Measurements from ENCODE around the gene RALGPS2.

Gene RALGPS2

DNA sequence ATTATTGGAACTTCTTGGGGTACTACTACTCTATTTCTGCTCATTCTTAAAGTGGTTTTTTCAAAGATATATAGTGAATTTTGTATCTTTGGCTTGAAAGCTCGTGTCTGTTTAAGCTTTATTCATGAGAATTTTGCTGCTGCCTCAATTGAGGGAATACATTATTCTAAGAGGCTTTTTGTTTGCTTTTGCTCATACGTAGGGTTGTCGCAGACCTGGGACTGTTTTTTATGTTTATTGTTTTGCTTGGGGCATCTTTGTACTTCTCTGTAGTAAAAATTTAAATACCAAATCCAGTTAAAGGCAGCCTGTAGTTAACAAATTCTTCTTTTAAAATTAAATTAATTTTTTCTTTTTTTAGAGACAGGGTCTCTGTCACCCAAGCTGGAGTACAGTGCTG lies 83.5 kb downstream of the RALGPS2 start:
- Histone ChIP-seq H2AK5ac (ENCODE audit: low read depth, low read length) (no peak overlapping the region), H2BK5ac (ENCODE audit: low read length) (no peak overlapping the region), H2AFZ (ENCODE audit: low read length) (no peak overlapping the region), H3K9me3 (replicated peaks in 1 of 2; ENCODE audit: control insufficient read depth in 2 of 2, insufficient read depth in 1 of 2, low read depth in 1 of 2, low read length in 2 of 2) (no peaks in the 10 kb centered on the region), H4K91ac (ENCODE audit: low read depth, low read length, poor library complexity) (no peak overlapping the region), H3K18ac (ENCODE audit: low read length) (no peak overlapping the region), H2BK12ac (ENCODE audit: low read length) (no peak overlapping the region), H2BK15ac (ENCODE audit: low read length) (no peak overlapping the region), H3K27me3 (ENCODE audit: control insufficient read depth in 3 of 3, insufficient read depth in 3 of 3, low read depth in 1 of 3, low read length in 3 of 3) (no peaks in the 10 kb centered on the region), H3K9ac (ENCODE audit: low read depth, low read length, poor library complexity) (no peak overlapping the region), H3K4me2 (ENCODE audit: insufficient read depth, low read length, poor library complexity, severe bottlenecking) (no peak overlapping the region), H3K27ac (replicated peaks; ENCODE audit: low read length) (no peak overlapping the region), H3K4me3 (ENCODE audit: low read length in 2 of 2) (no peak overlapping the region), H4K8ac (ENCODE audit: low read depth, low read length) (no peak overlapping the region), H3K4me1 (ENCODE audit: control insufficient read depth in 2 of 2, insufficient read depth in 1 of 2, low read depth in 1 of 2, low read length in 2 of 2) (no peaks in the 10 kb centered on the region), H3K79me1 (ENCODE audit: low read depth, low read length) (peaks cover 2% of the 10 kb centered on the region), H3K14ac (ENCODE audit: low read length) (no peak overlapping the region), H3K36me3 (replicated peaks in 1 of 2; ENCODE audit: control insufficient read depth in 2 of 2, insufficient read depth in 2 of 2, low read length in 2 of 2) (peaks cover 0 to 14% of the 10 kb centered on the region in 2 donors), H3K4ac (ENCODE audit: low read length) (no peak overlapping the region), H3K23ac (ENCODE audit: low read depth, low read length, poor library complexity) (no peak overlapping the region), H2BK120ac (ENCODE audit: low read depth, low read length) (no peak overlapping the region)
- WGBS, 2 donors (ENCODE audit: extremely low coverage in 2 of 2, insufficient read length in 2 of 2, insufficient replicate concordance in 1 of 2): no CpG with 5 or more reads among the region's 3 CpGs
- DNase-seq (ENCODE audit: low spot score): no peak

GRCh38 chr1:178810585-178810984 lies 85.5 kb downstream of the RALGPS2 start:
- no peak overlapping the region for H3K23ac ChIP-seq (ENCODE audit: low read depth, low read length, poor library complexity)

GRCh38 chr1:178818416-178818815 lies 93.4 kb downstream of the RALGPS2 start:
- Histone ChIP-seq H3K36me3 (replicated peaks in 1 of 2; ENCODE audit: control insufficient read depth in 2 of 2, insufficient read depth in 2 of 2, low read length in 2 of 2) (peaks cover 6 to 10% of the 10 kb centered on the region in 2 donors), H4K8ac (ENCODE audit: low read depth, low read length) (no peak overlapping the region), H3K27me3 (ENCODE audit: control insufficient read depth in 3 of 3, insufficient read depth in 3 of 3, low read depth in 1 of 3, low read length in 3 of 3) (no peaks in the 10 kb centered on the region), H3K4me2 (ENCODE audit: insufficient read depth, low read length, poor library complexity, severe bottlenecking) (no peak overlapping the region), H2BK15ac (ENCODE audit: low read length) (no peak overlapping the region), H3K14ac (ENCODE audit: low read length) (no peak overlapping the region), H2AK5ac (ENCODE audit: low read depth, low read length) (no peak overlapping the region), H2BK120ac (ENCODE audit: low read depth, low read length) (no peak overlapping the region), H3K9me3 (replicated peaks in 1 of 2; ENCODE audit: control insufficient read depth in 2 of 2, insufficient read depth in 1 of 2, low read depth in 1 of 2, low read length in 2 of 2) (no peaks in the 10 kb centered on the region), H3K9ac (ENCODE audit: low read depth, low read length, poor library complexity) (no peak overlapping the region), H3K27ac (replicated peaks; ENCODE audit: low read length) (no peak overlapping the region), H3K23ac (ENCODE audit: low read depth, low read length, poor library complexity) (no peak overlapping the region), H2AFZ (ENCODE audit: low read length) (no peak overlapping the region), H3K4me3 (ENCODE audit: low read length in 2 of 2) (no peak overlapping the region), H3K4me1 (ENCODE audit: control insufficient read depth in 2 of 2, insufficient read depth in 1 of 2, low read depth in 1 of 2, low read length in 2 of 2) (no peaks in the 10 kb centered on the region), H3K4ac (ENCODE audit: low read length) (no peak overlapping the region), H2BK5ac (ENCODE audit: low read length) (no peak overlapping the region), H2BK12ac (ENCODE audit: low read length) (no peak overlapping the region), H3K18ac (ENCODE audit: low read length) (no peak overlapping the region), H3K79me1 (ENCODE audit: low read depth, low read length) (no peaks in the 10 kb centered on the region), H4K91ac (ENCODE audit: low read depth, low read length, poor library complexity) (no peak overlapping the region)
- DNase-seq (ENCODE audit: low spot score): no peak
- no CpG with 5 or more reads among the region's 2 CpGs for WGBS, 2 donors (ENCODE audit: extremely low coverage in 2 of 2, insufficient read length in 2 of 2, insufficient replicate concordance in 1 of 2)

More at GRCh38 chr1:178810585-178810984, 85.5 kb downstream of the RALGPS2 start:
- Histone ChIP-seq H3K27me3 (ENCODE audit: control insufficient read depth in 3 of 3, insufficient read depth in 3 of 3, low read depth in 1 of 3, low read length in 3 of 3) (no peaks in the 10 kb centered on the region), H3K4me1 (ENCODE audit: control insufficient read depth in 2 of 2, insufficient read depth in 1 of 2, low read depth in 1 of 2, low read length in 2 of 2) (no peaks in the 10 kb centered on the region), H4K8ac (ENCODE audit: low read depth, low read length) (no peak overlapping the region), H3K14ac (ENCODE audit: low read length) (no peak overlapping the region), H2BK120ac (ENCODE audit: low read depth, low read length) (no peak overlapping the region), H2AK5ac (ENCODE audit: low read depth, low read length) (no peak overlapping the region), H2BK5ac (ENCODE audit: low read length) (no peak overlapping the region), H3K79me1 (ENCODE audit: low read depth, low read length) (peaks cover 2% of the 10 kb centered on the region), H3K4me3 (ENCODE audit: low read length in 2 of 2) (no peak overlapping the region), H2AFZ (ENCODE audit: low read length) (no peak overlapping the region), H3K18ac (ENCODE audit: low read length) (no peak overlapping the region), H2BK12ac (ENCODE audit: low read length) (no peak overlapping the region), H4K91ac (ENCODE audit: low read depth, low read length, poor library complexity) (no peak overlapping the region), H3K27ac (replicated peaks; ENCODE audit: low read length) (no peak overlapping the region), H3K9me3 (replicated peaks in 1 of 2; ENCODE audit: control insufficient read depth in 2 of 2, insufficient read depth in 1 of 2, low read depth in 1 of 2, low read length in 2 of 2) (no peaks in the 10 kb centered on the region), H3K9ac (ENCODE audit: low read depth, low read length, poor library complexity) (no peak overlapping the region), H2BK15ac (ENCODE audit: low read length) (no peak overlapping the region), H3K4me2 (ENCODE audit: insufficient read depth, low read length, poor library complexity, severe bottlenecking) (no peak overlapping the region), H3K4ac (ENCODE audit: low read length) (no peak overlapping the region), H3K36me3 (replicated peaks in 1 of 2; ENCODE audit: control insufficient read depth in 2 of 2, insufficient read depth in 2 of 2, low read length in 2 of 2) (peaks cover 6 to 22% of the 10 kb centered on the region in 2 donors)
- DNase-seq (ENCODE audit: low spot score): no peak

- Histone ChIP-seq H3K79me1 (ENCODE audit: low read depth, low read length) (no peaks in the 10 kb centered on the region), H3K4me1 (ENCODE audit: control insufficient read depth in 2 of 2, insufficient read depth in 1 of 2, low read depth in 1 of 2, low read length in 2 of 2) (no peaks in the 10 kb centered on the region), H3K9me3 (replicated peaks in 1 of 2; ENCODE audit: control insufficient read depth in 2 of 2, insufficient read depth in 1 of 2, low read depth in 1 of 2, low read length in 2 of 2) (no peaks in the 10 kb centered on the region), H2BK120ac (ENCODE audit: low read depth, low read length) (no peak overlapping the region), H2BK5ac (ENCODE audit: low read length) (no peak overlapping the region), H4K91ac (ENCODE audit: low read depth, low read length, poor library complexity) (no peak overlapping the region), H3K27ac (replicated peaks; ENCODE audit: low read length) (no peak overlapping the region), H2AK5ac (ENCODE audit: low read depth, low read length) (no peak overlapping the region), H2AFZ (ENCODE audit: low read length) (no peak overlapping the region), H4K8ac (ENCODE audit: low read depth, low read length) (no peak overlapping the region), H2BK15ac (ENCODE audit: low read length) (no peak overlapping the region), H2BK12ac (ENCODE audit: low read length) (no peak overlapping the region), H3K18ac (ENCODE audit: low read length) (no peak overlapping the region), H3K4me2 (ENCODE audit: insufficient read depth, low read length, poor library complexity, severe bottlenecking) (no peak overlapping the region), H3K23ac (ENCODE audit: low read depth, low read length, poor library complexity) (no peak overlapping the region), H3K27me3 (ENCODE audit: control insufficient read depth in 3 of 3, insufficient read depth in 3 of 3, low read depth in 1 of 3, low read length in 3 of 3) (no peaks in the 10 kb centered on the region), H3K14ac (ENCODE audit: low read length) (no peak overlapping the region), H3K4ac (ENCODE audit: low read length) (no peak overlapping the region), H3K9ac (ENCODE audit: low read depth, low read length, poor library complexity) (no peak overlapping the region), H3K4me3 (ENCODE audit: low read length in 2 of 2) (no peak overlapping the region), H3K36me3 (replicated peaks in 1 of 2; ENCODE audit: control insufficient read depth in 2 of 2, insufficient read depth in 2 of 2, low read length in 2 of 2) (peaks cover 4 to 6% of the 10 kb centered on the region in 2 donors)
- WGBS, 2 donors (ENCODE audit: extremely low coverage in 2 of 2, insufficient read length in 2 of 2, insufficient replicate concordance in 1 of 2): no CpG with 5 or more reads among the region's 4 CpGs
- no peak for DNase-seq (ENCODE audit: low spot score)
Measured at GRCh38 chr1:178819123-178819522, 94.1 kb downstream of the RALGPS2 start.
